ENCODE results near the gene PRKCSH.

DNA sequence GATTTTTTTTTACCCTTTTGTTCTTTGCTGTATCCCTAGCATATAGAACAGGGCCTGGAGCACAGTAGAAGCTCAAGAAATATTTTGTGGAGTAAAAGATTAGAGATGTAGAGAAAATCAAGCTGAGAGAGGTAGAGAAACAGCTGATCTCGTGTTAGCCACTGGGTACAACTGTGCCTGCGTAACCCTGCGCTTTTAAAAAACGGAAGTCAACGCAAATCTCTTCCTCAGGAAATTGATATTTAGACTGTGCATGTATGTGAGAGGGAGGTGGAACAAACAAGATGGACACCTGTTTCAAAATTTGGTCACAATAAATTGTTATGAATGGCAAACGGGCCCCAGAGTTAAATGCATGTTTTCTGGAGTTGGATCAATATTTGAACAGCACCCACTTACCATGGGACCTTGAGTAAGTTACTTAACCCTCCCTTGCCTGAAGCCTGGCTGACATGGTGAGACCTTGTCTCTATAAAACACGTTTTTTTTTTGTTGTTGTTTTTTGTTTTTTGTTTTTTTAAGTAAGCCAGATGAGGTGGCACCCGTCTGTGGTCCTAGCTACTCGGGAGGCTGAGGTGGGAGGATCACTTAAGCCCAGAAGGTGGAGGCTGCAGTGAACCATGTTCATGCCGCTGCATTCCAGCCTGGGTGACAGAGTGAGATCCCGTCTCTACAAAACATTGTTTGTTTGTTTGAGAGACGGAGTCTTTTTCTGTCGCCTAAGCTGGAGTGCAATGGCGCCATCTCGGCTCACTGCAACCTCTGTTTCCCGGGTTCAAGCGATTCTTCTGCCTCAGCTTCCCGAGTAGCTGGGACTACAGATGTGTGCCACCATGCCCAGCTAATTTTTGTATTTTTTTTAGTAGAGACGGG, 48.0 kb upstream of the PRKCSH start:
- TF ChIP-seq, protein P1, sequence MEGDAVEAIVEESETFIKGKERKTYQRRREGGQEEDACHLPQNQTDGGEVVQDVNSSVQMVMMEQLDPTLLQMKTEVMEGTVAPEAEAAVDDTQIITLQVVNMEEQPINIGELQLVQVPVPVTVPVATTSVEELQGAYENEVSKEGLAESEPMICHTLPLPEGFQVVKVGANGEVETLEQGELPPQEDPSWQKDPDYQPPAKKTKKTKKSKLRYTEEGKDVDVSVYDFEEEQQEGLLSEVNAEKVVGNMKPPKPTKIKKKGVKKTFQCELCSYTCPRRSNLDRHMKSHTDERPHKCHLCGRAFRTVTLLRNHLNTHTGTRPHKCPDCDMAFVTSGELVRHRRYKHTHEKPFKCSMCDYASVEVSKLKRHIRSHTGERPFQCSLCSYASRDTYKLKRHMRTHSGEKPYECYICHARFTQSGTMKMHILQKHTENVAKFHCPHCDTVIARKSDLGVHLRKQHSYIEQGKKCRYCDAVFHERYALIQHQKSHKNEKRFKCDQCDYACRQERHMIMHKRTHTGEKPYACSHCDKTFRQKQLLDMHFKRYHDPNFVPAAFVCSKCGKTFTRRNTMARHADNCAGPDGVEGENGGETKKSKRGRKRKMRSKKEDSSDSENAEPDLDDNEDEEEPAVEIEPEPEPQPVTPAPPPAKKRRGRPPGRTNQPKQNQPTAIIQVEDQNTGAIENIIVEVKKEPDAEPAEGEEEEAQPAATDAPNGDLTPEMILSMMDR (IDR thresholded peaks at IDR 0.05; ENCODE audit: low read length), result no peak
- no peak for TF ChIP-seq EZH2 (IDR thresholded peaks at IDR 0.05; ENCODE audit: borderline replicate concordance, low read length)
